Measurements from ENCODE around the gene SLC1A2.

Gene SLC1A2

GRCh38 chr11:35419184-35419829, at the start of gene SLC1A2:
Gene SLC1A2, minus strand, starts transcription at chr11:35419558. Its CDS starts 592 bp downstream, at chr11:35418966.
- DNase-seq (ENCODE audit: low spot score), result no peak

GRCh38 chr11:35466058-35466457, 46.7 kb upstream of the SLC1A2 start:
- DNase-seq (ENCODE audit: low spot score), result no peak

DNA sequence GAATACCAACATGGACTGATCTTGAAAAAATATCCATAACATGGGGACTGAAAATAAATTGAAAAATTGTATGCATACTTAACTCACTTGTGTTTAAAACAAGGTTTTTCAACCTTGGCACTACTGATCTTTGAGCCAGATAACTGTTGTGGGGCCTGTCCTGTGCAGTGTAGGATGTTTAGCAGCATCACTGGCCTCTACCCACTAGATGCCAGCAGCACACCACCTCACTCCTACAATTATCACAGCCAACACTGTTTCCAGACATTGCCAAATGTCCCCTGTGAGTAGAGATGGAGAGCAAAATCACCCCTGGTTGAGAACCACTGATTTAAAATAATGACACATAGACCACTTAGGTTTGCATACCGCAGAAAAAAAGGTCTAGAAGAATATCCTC, 45.0 kb upstream of the SLC1A2 start:
- DNase-seq (ENCODE audit: low spot score), result no peak

- no peak for DNase-seq (ENCODE audit: low spot score)
These were observed 44.0 kb upstream of the SLC1A2 start for GRCh38 chr11:35463331-35463751.

- no peak for DNase-seq (ENCODE audit: low spot score)
These were observed 42.7 kb upstream of the SLC1A2 start for GRCh38 chr11:35461917-35462538.

DNA sequence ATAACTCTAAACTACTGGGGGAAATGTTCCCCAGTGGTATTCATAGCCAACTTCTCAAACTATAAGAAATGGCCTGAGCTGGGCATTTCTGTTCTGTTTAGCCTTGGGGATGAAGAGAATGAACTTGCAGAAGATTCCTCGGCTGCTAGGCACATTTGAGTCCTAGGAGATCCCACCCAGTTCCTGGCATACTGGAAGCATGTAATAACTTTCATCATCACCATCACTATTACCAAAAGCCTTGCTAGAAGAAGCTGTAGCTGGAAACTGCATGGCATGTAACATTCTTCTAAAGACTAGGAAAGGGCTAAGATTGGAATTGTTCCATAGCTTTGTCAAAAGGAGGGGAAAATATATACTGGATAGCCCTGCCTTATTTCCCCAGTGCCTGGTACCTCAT, 40.1 kb upstream of the SLC1A2 start:
- no peak for DNase-seq (ENCODE audit: low spot score)

- no peak for DNase-seq (ENCODE audit: low spot score)
These were observed 39.5 kb upstream of the SLC1A2 start for GRCh38 chr11:35458846-35459245.

DNA sequence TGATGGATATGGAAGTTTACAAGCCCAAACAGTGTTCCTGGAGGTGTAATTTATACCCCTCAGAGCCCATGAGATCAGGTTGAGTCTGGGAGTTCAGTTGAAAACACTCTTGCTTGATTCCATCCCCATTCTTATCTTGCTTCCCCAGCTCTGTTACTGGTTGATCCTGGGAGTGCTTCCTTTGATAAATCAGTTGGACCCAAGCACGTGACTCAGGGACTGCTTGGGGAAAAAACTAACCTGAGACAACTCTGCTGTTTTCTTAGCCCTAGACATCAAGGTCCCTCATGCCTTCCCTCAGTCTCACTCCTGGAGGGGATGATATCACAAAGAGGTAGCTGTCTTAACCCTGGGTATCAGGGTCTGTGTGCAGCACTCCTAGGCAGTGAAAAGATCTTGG, 35.0 kb upstream of the SLC1A2 start:
- no peak for DNase-seq (ENCODE audit: low spot score)

DNA sequence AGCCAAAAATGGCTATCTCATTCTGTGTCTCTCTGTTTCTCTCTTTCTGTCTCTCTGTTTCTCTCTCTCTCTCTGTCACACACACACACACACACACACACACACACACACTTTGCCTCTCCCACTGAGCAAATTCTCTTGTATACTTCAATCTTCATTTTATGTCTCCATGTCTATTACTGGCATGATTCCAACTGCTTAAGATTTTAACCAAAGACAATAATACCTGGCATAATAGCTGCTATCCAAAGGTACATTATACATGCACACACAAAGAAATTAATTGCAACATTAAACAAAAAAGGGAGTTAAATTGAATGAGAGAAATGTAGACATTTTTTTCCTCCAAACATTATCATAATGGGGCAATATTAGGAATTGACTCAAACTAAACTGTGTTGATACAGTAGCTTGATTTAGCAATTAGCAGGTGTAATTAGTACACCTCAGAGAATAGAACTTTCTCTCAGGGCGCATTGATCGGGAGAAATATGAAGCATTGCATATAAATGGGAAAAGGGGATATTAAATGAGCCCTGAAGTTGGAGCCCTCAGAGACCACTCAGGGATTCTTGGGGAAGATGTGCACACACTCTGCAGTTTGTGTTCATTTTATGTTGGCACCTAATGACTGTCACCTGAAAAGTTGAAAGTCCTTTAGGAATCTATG, 17.4 kb upstream of the SLC1A2 start:
- DNase-seq (ENCODE audit: low spot score), result no peak

DNA sequence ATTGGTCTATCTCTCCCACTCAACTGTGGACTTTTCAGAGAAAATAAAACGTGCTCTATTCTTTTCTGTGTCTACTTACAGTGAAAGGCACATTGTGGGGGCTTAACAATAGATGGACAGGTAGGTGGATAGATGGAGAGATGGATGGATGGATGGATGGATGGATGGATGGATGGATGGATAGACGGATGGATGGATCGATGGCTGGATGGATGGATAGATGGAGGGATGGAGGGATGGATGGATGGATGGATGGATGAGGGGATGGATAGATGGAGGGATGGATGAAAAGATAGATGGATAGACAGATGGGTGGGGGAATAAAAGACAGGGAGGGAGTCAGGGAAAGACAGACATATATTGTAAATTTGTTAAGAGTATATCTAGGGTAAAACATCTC, 14.2 kb upstream of the SLC1A2 start:
- no peak for DNase-seq (ENCODE audit: low spot score)

- DNase-seq (ENCODE audit: low spot score), result no peak
These were observed 13.1 kb upstream of the SLC1A2 start for GRCh38 chr11:35432464-35432863.

GRCh38 chr11:35427071-35427470, 7.7 kb upstream of the SLC1A2 start:
- no peak for DNase-seq (ENCODE audit: low spot score)

GRCh38 chr11:35426351-35426750, 7.0 kb upstream of the SLC1A2 start:
- DNase-seq (ENCODE audit: low spot score), result no peak

- DNase-seq (ENCODE audit: low spot score), result no peak
These were observed 6.3 kb upstream of the SLC1A2 start for GRCh38 chr11:35425603-35426212.

DNA sequence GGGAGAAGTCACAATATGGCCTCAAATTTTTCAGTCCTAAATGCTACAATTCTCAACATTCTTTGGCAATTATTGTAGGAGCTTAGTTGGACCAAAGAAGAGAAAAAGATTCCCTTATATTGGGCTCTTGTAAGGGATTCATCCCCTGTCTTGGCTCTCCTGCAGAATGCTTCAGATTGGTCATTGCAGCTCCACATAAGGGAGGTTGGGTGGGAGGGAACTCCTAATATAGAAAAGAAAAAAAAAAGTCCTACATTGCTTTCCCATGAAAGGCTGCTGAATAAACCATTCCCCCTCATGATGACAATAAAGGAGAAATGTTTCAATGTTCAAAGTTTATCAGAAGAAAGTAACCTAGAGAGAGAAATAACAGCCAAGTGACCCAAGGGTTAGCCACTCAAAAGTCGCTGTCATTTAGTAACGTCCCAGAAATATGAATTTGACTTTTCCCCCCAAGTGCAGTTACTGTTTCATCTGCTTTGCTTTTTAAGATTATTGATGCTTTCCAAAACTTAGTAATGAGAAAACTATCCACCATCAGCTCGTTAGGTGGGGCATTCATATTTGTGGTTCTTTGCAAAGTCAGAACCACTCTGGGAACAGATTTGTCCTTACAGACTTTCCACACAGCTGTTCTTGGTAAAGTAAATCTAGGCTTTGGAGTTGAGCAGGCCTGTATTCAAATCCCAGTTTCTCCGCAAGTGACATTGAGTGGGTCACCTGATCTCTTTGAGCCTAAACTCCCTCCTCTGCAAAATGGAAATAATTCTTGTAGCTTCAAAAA, 5.0 kb upstream of the SLC1A2 start:
- no peak for DNase-seq (ENCODE audit: low spot score)

DNA sequence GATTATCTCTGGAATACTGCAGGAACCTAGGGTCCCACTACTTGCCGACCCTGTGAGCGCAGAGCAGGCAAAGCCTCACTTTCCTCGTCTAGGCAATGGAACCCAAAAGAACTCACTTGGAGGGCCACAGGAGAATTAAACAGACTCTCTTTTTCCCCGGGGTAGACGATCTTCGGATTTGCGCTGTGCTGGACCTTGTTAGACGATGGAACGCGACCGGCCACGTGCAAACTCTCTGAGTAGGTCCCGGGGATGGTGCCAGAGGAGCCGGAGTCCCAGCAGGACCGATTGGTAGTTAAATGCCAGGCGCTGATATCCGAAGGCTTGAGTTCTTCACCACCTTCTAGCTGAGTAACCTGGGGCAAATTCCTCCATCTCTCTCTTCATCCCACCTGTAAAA, 1.0 kb upstream of the SLC1A2 start:
- DNase-seq (ENCODE audit: low spot score), result no peak

DNA sequence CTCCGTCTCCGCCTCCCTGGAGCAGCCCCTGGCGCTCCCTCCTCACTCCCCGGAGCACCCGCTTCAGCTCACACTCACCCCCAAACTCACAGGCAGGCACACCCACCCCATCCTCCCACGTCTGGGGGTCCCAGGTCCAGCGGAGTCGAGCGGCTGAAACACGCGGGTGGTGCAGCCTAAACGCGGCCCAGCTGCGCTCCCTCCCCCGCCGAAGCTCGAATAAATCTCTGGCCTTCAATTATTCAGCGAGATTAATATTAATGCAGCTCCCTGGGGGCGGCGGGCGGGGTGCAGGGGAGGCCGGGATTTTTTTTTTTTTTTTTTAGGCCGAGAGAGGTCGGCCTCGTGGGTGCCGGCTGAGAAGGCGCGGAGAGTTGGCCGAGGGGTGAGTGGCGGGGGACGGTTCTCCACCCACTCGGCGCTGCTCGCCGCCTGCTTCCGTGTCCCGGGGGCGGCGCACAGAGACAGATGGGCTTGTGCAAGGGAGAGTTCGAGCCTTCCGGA, 524 bp upstream of the SLC1A2 start:
- DNase-seq (ENCODE audit: low spot score), result no peak

- no peak for DNase-seq (ENCODE audit: low spot score)
These were observed 825 bp downstream of the SLC1A2 start for GRCh38 chr11:35418282-35419183.

DNA sequence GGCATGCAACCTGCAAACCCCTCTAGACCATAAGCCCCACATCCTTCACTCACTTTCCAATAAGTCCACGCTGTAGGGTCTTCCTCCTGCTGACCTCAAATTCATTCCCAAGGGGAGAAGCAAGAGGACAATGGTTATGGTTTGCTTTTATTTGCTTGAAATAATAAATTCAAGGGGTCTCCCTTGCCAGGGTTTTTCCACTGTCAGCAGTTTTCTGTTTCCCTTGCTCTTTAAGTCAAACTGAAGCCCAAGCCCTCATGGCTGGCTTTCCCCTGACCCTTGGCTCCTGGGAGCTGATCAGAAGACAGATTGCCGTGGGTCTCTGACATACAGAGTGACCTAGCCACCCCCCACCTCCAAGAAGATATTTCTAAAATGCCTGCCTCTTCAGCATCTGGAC, 3.9 kb downstream of the SLC1A2 start:
- DNase-seq (ENCODE audit: low spot score), result no peak

GRCh38 chr11:35414776-35415175, 4.6 kb downstream of the SLC1A2 start:
- no peak for DNase-seq (ENCODE audit: low spot score)

DNA sequence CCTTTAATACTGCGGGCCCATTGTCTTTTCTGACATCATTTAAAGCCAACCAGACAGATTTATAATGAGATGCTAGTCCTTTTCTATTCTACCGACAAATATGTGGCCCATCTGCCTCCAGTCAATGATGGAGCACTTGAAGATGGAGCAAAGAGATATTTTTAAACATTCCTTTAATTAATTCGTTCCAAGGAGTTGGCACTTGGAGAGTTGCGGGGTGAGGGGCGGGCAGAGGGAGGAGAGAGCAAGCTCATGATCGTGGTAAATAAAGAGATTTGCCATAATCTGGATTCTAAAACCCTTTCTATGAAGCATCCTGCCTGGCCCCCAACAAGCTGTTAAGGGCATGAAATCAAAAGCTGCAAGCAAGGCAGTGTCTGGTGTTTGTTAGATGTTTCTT, 5.0 kb downstream of the SLC1A2 start:
- no peak for DNase-seq (ENCODE audit: low spot score)

Data from activated CD4-positive, alpha-beta T cell treated with anti-CD3 and anti-CD28 coated beads, Interleukin-2, Interleukin-4, amounts not matched to agents 100 ng/mL and 50 ng/mL, durations not matched to agents 16 hours and 8 hours (primary cell).